ENCODE measurements around the gene ZNF408.

The ZNF408 gene

DNA sequence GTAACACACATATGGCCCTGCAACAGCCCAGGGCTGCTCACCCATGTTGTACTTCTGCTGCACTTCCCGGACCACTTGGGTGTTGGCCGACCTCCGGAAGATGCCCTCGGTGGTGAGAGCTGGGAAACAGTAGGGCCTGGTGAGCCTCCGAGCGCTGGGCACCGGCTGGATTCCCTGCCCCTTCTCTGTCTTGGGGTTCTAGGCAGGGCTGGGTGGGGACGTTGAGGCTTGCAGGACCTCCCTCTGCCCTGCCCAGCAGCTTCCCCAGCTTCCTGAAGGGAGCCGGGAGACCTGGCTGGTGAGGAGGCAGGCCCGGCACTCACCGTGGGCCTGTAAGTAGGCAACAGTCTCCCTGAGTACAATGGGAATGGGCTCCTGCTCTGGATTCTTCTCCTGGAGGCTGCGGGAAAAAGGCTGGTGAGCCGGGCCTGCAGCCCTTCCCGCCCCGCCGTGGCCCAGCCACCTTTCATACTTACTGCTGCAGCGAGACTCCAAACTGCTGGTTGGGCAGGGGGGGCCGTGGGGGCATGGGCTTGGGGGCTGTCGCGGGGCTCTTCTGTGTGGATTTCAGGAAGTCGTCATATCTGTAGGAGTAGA lies 20.6 kb upstream of the ZNF408 start:
- TF ChIP-seq, protein P1, sequence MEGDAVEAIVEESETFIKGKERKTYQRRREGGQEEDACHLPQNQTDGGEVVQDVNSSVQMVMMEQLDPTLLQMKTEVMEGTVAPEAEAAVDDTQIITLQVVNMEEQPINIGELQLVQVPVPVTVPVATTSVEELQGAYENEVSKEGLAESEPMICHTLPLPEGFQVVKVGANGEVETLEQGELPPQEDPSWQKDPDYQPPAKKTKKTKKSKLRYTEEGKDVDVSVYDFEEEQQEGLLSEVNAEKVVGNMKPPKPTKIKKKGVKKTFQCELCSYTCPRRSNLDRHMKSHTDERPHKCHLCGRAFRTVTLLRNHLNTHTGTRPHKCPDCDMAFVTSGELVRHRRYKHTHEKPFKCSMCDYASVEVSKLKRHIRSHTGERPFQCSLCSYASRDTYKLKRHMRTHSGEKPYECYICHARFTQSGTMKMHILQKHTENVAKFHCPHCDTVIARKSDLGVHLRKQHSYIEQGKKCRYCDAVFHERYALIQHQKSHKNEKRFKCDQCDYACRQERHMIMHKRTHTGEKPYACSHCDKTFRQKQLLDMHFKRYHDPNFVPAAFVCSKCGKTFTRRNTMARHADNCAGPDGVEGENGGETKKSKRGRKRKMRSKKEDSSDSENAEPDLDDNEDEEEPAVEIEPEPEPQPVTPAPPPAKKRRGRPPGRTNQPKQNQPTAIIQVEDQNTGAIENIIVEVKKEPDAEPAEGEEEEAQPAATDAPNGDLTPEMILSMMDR (IDR thresholded peaks at IDR 0.05; ENCODE audit: low read depth, low read length, missing control alignments) = no peak
- H3K4me3 ChIP-seq (ENCODE audit: low read depth, low read length) = no peak overlapping the region
- DNase-seq (ENCODE audit: low read depth) = no peak

DNA sequence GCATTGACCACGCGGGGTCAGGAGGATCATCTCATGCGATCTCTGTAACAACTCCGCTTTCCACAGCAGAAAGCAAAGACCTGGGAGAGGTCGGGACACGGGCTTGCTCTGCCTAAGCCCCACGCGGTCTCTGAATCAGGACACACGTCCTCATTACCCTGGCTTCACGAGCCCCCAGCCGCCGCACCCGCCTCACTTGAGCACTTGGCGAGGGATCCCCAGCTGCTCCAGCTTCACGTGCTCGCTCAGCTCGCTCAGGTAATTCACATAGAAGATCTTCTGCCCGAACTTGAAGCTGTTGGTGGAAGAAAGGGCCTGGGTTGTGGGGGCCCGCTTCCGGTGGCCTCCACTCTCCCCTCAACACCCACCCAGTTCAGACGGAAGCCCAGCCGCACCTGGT lies 20.0 kb upstream of the ZNF408 start:
- TF ChIP-seq, protein P1 (IDR thresholded peaks at IDR 0.05; ENCODE audit: low read depth, low read length, missing control alignments) = no peak
- DNase-seq (ENCODE audit: low read depth) = no peak
- H3K4me3 ChIP-seq (ENCODE audit: low read depth, low read length) = no peak overlapping the region

DNA sequence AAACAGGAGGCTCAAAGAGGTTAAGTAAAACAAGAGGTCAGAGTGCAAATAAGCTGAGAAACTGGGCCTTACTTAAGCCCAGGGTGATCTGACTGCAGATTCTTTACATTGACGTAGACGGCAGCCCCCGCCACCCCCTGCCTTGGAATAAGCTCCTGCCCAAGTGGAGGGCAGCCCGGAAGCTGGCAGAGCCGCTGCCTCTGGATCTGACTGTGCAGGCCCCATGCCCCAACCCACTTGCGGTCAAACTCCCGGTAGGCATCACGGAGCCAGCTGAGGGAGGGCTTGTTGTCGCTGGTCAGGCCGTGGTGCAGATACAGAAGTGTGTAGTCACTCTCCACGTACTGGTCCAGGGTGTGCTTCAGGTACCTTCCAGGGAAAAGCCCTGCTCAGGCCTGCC lies 19.0 kb upstream of the ZNF408 start:
- DNase-seq (ENCODE audit: low read depth) = no peak
- H3K4me3 ChIP-seq (ENCODE audit: low read depth, low read length) = no peak overlapping the region
- TF ChIP-seq, protein P1 (IDR thresholded peaks at IDR 0.05; ENCODE audit: low read depth, low read length, missing control alignments) = no peak

DNA sequence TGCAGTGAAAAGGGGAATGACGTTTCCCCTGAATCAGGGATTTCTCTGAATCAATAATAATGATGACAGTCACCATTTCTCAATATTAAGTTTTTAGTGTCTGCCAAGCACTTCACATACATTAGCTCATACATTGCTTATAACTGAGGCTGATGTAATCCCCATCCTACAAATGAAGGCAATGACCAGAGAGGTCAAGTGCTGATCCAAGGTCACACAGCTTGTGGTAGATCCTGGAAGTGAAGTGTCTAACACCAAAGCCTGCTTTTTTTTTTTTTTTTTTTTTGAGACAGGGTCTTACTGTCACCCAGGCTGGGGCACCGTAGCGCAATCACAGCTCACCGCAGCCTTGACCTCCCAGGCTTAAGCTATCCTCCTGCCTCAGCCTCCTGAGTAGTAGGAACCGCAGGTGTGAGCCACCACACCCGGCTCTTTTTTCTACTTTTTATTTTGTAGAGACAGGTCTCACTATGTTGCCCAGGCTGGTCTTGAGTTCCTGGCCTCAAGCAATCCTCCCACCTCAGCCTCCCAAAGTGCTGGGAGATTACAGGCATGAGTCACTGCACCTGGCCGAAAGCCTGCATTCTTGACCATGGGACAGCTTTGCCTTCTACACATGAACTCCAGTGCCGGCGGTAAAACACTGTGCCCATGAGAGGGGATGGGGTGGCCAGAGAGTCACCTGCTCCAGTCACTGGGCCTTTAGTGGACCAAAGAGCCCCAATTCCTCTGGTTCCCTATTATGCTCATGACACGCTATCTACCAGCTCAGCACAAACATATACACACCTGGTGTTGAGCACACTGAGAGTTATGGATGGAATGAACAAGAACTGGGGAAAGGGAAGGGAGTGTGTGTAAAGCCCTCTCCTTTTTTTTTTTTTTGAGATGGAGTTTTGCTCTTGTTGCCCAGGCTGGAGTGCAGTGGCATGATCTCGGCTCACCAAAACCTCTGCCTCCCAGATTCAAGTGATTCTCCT lies 17.8 kb upstream of the ZNF408 start:
- no peak overlapping the region for H3K4me3 ChIP-seq (ENCODE audit: low read depth, low read length)
- no peak for DNase-seq (ENCODE audit: low read depth)
- TF ChIP-seq, protein P1 (IDR thresholded peaks at IDR 0.05; ENCODE audit: low read depth, low read length, missing control alignments) = no peak

DNA sequence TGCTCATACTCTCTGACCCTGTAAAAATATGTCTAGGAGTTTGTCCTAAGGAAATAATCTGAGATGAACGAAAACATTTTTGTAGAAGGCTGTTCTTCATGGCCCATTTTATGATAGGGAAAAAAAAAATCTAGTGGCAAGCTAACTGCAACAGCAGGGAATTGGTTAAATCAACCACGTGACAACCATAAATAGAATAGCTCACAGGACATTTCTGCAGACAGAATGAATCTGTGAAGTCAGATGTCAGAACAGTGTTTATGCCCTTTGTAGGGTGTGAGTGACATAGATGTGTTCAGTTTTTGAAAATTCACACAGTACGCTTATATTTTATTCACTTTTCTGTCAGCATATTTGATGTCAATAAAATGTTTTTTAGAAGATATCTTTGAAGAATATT lies 16.5 kb upstream of the ZNF408 start:
- TF ChIP-seq, protein P1 (IDR thresholded peaks at IDR 0.05; ENCODE audit: low read depth, low read length, missing control alignments) = no peak
- DNase-seq (ENCODE audit: low read depth) = no peak
- no peak overlapping the region for H3K4me3 ChIP-seq (ENCODE audit: low read depth, low read length)

DNA sequence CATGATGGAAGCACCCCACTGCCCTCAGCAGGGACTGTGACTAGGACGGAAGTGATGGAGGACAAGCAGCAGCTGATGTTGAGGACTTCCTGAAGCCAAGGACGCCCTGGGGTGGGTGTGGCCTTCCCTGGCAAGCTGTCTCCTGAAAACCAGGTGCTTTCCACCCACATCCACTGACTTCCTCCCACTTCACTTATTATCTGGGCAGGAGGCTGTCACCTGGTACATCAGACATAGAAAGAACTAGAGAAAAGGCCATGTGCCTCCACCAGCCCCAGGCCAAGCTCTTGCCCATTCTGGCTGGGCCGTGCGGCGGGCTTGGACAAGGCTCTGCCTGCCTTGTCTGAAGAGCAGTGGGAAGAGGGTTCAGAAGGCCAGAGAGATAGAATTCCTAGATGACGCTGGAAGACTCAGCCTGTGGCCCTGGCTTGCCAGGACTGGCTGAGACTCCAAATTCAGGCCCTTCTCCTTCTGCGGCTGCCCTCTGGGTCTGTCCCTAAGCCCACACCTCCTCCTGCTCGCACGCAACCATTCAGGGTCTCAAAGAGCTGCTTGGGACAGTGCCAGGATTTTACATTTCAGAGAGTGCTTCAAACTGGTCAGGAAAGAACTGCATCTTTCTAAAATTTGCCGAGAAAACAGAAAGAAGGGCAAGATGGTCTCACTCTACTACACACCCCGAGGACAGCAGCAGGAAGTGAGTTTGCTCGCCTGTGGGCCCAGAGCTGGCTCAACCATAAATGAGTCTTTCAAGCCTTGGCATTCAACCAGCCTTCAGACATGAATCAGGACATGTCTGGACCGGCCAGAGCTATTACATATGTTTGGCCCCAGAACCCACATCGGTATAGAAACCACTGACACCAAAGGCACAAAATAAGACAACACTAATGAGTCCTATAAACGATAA lies 13.7 kb upstream of the ZNF408 start:
- no peak overlapping the region for H3K4me3 ChIP-seq (ENCODE audit: low read depth, low read length)
- no peak for DNase-seq (ENCODE audit: low read depth)
- TF ChIP-seq, protein P1 (IDR thresholded peaks at IDR 0.05; ENCODE audit: low read depth, low read length, missing control alignments) = no peak

Measured in GM12864 (cell line).